ENCODE measurements around the gene RSPO4.

- TF ChIP-seq, protein P1, sequence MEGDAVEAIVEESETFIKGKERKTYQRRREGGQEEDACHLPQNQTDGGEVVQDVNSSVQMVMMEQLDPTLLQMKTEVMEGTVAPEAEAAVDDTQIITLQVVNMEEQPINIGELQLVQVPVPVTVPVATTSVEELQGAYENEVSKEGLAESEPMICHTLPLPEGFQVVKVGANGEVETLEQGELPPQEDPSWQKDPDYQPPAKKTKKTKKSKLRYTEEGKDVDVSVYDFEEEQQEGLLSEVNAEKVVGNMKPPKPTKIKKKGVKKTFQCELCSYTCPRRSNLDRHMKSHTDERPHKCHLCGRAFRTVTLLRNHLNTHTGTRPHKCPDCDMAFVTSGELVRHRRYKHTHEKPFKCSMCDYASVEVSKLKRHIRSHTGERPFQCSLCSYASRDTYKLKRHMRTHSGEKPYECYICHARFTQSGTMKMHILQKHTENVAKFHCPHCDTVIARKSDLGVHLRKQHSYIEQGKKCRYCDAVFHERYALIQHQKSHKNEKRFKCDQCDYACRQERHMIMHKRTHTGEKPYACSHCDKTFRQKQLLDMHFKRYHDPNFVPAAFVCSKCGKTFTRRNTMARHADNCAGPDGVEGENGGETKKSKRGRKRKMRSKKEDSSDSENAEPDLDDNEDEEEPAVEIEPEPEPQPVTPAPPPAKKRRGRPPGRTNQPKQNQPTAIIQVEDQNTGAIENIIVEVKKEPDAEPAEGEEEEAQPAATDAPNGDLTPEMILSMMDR (conservative IDR thresholded peaks at IDR 0.05; ENCODE audit: low read depth in 2 of 2) = no peak
- TF ChIP-seq CREB1 (CRISPR knock-in tag; IDR thresholded peaks at IDR 0.05; ENCODE audit: low read depth) = no peak
- TF ChIP-seq EZH2 (IDR thresholded peaks at IDR 0.05; ENCODE audit: low read depth, unreplicated experiment) = no peak
- no peak for TF ChIP-seq EZH2phosphoT487 (IDR thresholded peaks at IDR 0.05; ENCODE audit: unreplicated experiment)
- no peak for TF ChIP-seq JUNB (IDR thresholded peaks at IDR 0.05; ENCODE audit: unreplicated experiment)
- TF ChIP-seq REST (IDR thresholded peaks at IDR 0.05; ENCODE audit: unreplicated experiment) = no peak
- TF ChIP-seq POLR2AphosphoS5 (IDR thresholded peaks at IDR 0.05; ENCODE audit: low read depth) = no peak
- no peak for TF ChIP-seq ZNF114 (CRISPR knock-in tag; IDR thresholded peaks at IDR 0.05)
- TF ChIP-seq STAT1 (IDR thresholded peaks at IDR 0.05; ENCODE audit: unreplicated experiment) = no peak
- no peak for TF ChIP-seq ETS1 (IDR thresholded peaks at IDR 0.05)
- no peak for TF ChIP-seq NANOG (IDR thresholded peaks at IDR 0.05; ENCODE audit: borderline replicate concordance)
- no peak for TF ChIP-seq ZNF331 (CRISPR knock-in tag; IDR thresholded peaks at IDR 0.05; ENCODE audit: low read depth)
- TF ChIP-seq ZNF462 (CRISPR knock-in tag; IDR thresholded peaks at IDR 0.05) = no peak
These were observed 26.1 kb downstream of the RSPO4 start for GRCh38 chr20:976033-976432.

All from GM23338 (cell line).